Sigmoid colon (tissue), 4 donors: ENCODE data around the gene SLC2A1.

ENCODE experiments used
- CTCF ChIP-seq, 4 experiments: fragments of 450-650 bp in 3 of 4; fragments of 200-600 bp in 1 of 4; IDR thresholded peaks; one replicate each; pipeline ENCODE4 v1.5.1; 2016 to 2019; ENCODE audit warnings: antibody characterized with exemption in 4 of 4, mild to moderate bottlenecking in 3 of 4, moderate library complexity in 2 of 4
- POLR2A ChIP-seq, 2 donors: fragments of 450-650 bp; IDR thresholded peaks; one replicate each; pipeline ENCODE4 v1.6.1; 2016; ENCODE audit warnings: antibody characterized with exemption in 2 of 2, mild to moderate bottlenecking in 2 of 2, moderate library complexity in 2 of 2
- POLR2AphosphoS5 ChIP-seq, 4 donors: sonication (generic); formaldehyde crosslinking; IDR thresholded peaks; one replicate each; pipeline ENCODE4 v1.6.1; 2017; ENCODE audit warnings: antibody characterized with exemption in 4 of 4

- TF ChIP-seq POLR2A (IDR thresholded peaks at IDR 0.05) (no peak), POLR2AphosphoS5 (IDR thresholded peaks at IDR 0.05) (peak in 1 of 4 donors; percentile 35), CTCF (IDR thresholded peaks at IDR 0.05) (no peak)
These were observed 8.3 kb upstream of the SLC2A1 start for GRCh38 chr1:42966688-42967612.
